HS-5 (cell line): ENCODE measurements around the gene SLC43A3.
"Not testable (repeated sequence)": the region's sequence is repeated elsewhere in the genome, so short reads cannot be mapped to it uniquely, and the experiment has no call there.

Source experiments
- DNase-seq: peaks from one replicate; pipeline ENCODE4 v3.0.0-alpha.2; 2012; ENCODE audit warnings: low read depth

The SLC43A3 gene

GRCh38 chr11:57405271-57405860 is 21.6 kb downstream of the SLC43A3 start:
- DNase-seq: no peak

DNA sequence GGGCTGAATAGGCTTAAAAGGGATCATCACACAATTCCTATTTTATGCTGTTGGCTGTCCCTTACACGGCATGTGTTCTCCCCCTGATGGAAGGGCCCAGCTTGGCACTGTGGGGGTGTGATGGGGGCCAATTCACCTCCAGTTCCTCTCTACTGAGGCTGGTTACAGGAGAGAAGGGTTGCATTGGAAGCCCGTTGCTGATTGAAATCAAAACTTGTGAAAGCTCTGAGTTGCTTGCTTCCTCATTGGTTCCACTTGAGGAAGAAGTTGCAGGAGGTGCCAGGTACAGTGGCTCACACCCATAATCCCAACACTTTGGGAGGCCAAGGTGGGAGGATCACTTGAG is 23.1 kb downstream of the SLC43A3 start:
- DNase-seq: no peak

DNA sequence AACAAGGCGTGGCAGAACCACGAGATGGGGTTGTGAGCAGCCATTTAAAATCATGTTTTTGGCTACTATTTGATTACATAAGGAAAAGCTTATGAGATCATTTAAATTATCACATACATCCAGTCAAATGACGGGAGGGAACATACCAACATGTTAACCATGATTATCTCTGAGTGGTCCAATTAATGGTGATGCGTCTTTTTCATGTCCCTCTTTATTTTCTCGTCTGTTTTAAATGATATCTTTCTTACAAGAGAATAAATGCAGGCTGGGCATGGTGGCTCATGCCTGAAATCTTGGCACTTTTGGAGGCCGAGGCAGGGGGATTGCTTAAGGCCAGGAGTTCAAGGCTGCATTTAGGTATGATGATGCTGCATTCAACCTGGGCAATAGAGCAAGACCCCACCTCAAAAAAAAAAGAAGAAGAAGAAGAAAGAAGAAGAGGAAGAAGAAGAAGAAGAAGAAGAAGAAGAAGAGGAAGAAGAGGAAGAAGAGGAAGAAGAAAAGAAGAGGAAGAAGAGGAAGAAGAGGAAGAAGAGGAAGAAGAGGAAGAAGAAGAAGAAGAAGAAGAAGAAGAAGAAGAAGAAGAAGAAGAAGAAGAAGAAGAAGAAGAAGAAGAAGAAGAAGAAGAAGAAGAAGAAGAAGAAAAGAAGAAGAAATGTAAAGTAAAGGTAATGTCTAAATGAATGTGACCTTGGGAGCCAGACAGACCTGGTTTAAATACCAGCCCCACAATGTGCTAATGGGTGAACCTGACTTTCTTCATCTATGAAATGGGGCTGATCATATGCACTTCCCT is 23.7 kb downstream of the SLC43A3 start:
- not testable (repeated sequence) for DNase-seq

DNA sequence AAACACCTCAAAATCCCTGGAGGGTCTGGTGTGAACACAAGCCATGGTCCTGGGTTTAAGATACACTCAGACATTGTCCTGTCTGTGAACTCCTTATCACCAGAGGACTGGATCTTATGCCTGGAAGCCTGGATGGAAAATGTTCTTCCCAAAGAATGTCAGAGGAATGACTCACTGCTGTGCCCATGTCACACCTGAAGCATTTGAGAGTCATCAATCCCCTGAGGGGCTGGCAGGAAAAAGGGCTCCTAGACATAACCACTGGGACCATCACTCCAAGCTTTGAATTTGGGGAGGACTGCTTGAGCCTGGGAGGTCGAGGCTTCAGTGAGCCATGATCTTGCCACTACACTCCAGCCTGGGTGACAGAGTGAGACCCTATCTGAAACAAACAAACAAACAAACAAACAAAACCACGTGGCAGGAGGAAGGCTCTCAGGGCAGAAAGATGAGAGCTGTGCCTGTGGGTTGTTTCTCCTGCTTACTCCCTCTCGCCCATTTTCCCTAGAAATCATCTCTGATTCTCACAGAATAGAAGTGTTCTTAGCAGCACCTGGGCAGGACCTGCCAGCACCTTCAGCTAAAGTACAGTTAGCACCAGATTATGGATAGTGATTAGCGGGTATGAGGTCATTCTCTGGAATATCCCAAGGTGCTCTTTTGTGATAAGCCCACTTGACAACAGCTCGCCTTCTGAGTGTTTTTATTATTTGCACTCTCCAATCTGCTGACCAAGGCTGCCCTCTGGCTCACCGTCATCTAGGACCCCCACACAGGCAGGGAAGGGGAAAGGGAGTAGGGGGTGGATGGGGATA is 24.5 kb downstream of the SLC43A3 start:
- DNase-seq: no peak

- no peak for DNase-seq
These were observed 26.8 kb downstream of the SLC43A3 start for GRCh38 chr11:57399972-57400578.

GRCh38 chr11:57399221-57399620 is 27.7 kb downstream of the SLC43A3 start:
- no peak for DNase-seq

GRCh38 chr11:57397394-57397990 is 29.4 kb downstream of the SLC43A3 start:
- DNase-seq: no peak

GRCh38 chr11:57396744-57397143 is 30.2 kb downstream of the SLC43A3 start:
- no peak for DNase-seq

DNA sequence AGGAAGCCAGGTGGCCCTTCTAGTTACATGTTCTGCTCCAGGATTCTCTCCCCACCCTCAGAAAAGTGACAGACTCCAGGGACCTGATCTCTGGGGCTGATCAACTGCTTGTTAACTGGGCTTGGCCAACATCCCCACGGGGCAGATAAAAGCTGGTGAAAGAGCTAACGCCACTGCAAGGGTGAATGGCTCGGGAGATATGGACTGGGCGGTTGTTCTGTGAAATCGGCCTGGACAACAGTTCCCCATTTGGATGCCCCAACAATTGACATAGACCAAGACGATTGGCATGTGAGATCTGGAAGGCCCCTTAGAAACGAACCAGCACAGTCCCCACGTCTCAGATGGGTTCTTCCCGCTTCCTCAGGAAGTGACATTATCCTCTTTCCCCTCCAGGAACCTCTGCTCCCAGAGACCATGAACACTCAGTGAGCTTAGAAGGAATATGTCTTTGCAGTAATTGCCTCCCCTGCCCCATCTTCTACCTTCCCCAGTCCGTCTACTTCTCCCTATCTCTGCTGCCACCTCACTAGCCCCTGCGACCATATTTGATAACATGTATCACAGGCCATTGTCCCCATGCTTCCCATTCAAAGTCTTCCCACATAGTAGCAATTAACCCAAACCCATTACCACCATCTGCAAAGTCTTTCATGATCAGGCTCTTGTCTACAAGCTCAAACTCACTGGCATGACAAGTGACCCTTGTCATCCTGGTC is 30.9 kb downstream of the SLC43A3 start:
- no peak for DNase-seq

DNA sequence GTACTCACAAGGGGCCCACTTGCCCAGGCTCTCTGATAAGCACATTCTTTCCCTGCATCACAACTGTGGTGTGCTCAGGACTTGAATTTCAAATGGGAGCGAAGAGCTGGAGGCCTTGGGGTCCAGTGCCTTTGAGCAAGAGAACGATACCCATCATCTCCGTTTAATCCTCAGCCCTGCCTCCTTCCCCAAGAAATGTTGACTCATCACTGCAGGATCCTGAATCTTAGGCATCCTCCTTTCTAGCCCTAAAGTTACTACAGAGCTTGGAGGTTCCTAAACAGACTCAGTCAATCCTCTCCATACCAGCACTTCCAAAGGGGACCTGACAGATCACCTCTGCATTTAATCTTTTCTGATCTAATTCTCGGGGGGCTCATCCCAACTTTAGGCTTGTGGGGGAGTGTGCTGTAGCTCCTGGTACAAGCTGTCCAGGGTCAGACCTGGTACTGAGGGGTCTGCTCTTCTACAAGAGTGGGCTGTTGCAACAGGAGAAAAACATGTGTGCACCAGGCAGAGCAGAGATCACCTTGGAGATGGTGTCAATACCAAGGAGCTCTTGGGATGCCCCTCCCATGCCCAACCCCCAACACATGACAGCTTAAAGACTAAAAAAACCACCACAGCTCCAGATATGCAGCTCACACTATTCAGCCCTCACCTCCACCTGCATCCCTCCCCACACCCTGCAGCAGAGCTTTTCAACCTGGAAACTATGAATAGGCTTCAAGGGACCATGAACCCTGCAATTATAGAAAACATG is 32.5 kb downstream of the SLC43A3 start:
- DNase-seq: no peak

DNA sequence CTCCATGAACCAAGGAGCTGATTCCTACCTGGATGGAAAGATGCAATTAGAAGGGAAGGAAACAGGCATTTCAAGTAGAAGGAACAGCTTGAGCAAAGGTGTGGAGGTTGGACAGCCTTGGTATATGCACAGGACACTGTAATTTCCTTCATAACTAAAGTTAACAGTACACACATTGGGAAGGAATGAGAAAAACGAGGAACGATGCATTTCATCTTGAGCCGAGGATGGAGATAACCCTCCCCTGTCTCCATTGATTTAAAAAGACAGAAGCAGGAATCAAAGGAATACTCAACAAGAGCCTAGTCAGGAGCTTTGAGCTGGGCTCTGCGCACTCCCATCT is 34.2 kb downstream of the SLC43A3 start:
- no peak for DNase-seq

DNA sequence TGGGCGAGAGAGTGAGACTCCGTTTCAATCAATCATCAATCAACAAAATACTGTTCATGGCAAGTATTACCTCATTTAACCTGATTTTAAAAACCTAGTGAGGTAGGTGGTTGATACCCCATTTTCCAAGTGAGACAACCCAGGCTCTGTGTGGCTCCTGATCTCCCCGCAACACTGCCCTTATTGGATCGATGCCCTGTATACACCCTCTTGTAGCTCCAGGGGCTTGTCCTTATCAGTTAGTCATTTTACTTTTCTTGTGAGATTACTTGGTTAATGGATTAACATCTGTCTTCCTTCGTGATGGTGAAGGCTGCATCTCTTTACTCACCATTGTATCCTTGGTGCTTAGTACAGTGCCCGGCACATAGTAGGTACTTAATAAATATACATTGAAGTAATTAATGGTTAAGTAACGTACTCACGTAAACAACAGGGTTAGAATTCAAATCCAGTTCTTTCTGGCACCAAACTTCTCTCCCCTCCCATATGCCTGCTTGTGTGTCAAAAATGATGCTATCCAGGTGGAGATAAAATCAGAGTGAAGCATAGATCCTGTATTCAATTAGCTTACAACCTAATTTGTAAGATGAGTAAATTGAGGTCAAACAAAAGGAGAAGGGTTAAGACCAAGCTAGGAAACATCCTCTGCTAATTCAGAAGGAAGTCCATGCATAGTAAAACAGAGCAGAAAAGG is 34.7 kb downstream of the SLC43A3 start:
- DNase-seq: no peak

GRCh38 chr11:57391539-57391938 is 35.4 kb downstream of the SLC43A3 start:
- DNase-seq: no peak

DNA sequence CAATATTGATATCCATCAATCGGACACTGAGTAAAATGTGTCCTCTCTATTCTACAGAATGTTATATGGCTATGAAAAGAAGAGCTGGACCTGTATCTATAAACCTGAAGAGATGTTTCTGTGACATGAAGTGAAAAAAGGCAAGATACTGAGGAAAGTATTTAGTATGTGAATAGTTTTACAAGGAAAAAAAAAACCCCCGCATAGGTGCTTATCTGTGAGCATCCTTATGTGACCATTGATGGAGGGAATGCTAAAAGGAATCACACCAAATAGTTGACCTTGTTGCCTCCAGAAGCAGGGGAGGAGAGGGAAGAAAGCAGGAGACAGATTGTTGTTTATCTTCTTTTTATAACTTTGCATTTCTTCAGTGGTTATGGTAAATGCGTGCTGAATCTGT is 35.8 kb downstream of the SLC43A3 start:
- DNase-seq: no peak

- DNase-seq: no peak
These were observed 36.4 kb downstream of the SLC43A3 start, which contains the start of gene PRG2 for GRCh38 chr11:57390535-57390934. Gene PRG2 (minus strand): TSS chr11:57390650. CDS start chr11:57389944, 706 bp downstream.

- DNase-seq: no peak
These were observed 39.5 kb downstream of the SLC43A3 start for GRCh38 chr11:57387289-57388030.

DNA sequence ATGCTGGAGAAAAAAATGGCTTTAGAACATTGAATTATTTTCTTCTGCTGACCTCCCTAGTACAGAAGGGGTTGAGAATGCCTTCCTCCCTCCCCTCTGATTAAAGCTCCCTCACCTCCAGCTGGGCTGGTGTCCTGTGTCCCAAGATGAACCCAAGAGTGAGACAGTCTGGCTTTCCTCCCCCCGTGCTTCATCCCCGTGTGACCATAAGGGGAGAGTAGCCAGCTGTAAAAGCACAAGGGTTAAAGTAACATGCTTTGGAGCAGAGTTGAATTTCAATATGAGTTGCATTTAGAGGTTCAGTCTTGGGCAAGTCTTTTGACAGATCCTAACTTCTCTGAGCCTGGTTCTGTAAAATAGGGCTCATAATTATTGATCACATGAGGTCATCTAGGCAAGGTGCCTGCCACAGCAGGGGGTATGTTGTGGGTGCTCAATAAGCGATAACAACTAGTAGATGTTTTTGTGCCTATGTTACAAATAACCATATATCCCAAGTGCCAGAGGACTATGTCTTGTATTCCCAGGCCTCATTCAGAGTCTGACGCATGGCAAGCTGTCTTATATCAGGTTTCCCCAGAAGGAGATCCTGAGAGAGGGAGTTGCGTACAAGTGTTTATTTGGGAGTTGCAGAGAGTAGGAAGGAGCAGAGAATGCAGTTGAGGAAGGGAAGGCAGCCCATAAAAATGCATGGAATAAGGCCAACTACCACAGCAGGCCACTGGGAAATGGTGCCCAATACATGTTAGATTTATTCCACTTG is 40.6 kb downstream of the SLC43A3 start:
- DNase-seq: no peak

DNA sequence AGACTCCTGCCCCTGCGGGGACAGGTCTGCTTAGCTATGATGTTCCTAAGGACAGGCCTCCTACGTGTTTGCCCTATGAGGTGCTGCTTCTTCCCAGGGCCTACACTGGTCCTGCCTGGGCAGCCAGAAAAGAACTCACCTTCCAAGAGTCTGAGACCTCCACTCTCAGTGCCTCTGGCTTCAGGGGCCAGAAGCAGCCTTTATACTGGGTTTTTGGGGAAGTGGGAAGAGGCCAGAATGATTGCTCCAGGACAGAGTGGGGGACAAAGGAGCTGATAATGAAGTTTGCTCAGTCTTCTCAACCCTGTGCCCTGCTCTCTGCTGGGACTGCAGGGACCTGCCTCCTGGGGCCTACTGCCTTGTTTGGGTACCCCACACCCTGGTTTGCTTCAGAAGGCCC is 45.9 kb downstream of the SLC43A3 start, which contains the start of gene PRG3:
Gene PRG3, minus strand, starts transcription at position 176 of the 400 bp plus-strand sequence. CDS start 442 bp downstream, outside the sequence.
- no peak for DNase-seq

DNA sequence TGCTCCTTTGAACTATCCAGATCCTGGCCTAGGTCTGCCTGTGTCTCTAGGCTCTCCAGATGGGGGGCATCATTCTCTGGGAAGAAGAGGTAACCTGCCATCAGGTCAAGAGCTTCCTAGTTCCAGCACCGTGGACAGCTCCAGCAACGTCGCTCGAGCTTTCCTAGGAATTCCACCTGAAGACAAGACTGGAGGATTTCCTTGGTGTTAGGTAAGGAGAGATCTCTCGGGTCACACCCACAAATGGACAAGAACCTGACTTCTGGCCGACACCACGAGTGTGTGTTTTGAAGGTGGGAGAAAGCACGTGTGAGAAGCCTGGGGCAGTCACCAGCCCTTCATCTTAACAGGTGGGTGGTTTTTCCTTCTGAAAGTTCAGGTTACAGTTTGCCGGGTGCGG is 47.2 kb downstream of the SLC43A3 start:
- no peak for DNase-seq
